H7 (cell line): ENCODE results near the gene CEMIP. TPM values are rescaled to one million over a fixed set of nuclear protein-coding genes. Genes with fewer than 3 reads are reported as not detected.

ENCODE experiments used
- DNase-seq: peaks from one replicate; pipeline ENCODE4 v3.0.0; 2012
- H3K27me3 ChIP-seq: 2 replicates; pipeline ENCODE4 v1.6.0; 2011; ENCODE audit warnings: mild to moderate bottlenecking, low read length; ENCODE audit not compliant: control insufficient read depth, insufficient read depth
- H3K36me3 ChIP-seq: replicated peaks from 2 replicates; pipeline ENCODE4 v1.5.1; 2011; ENCODE audit warnings: low read length; ENCODE audit not compliant: control insufficient read depth, insufficient read depth
- H3K4me3 ChIP-seq: 2 replicates; pipeline ENCODE4 v1.5.1; 2011; ENCODE audit warnings: low read depth, mild to moderate bottlenecking, control low read depth, low read length, moderate library complexity; ENCODE audit not compliant: insufficient read depth
- total RNA-seq: library from RNA; depleted of rRNA; stranded (reverse); fragments of >200 nt; shearing (Covaris generic); gene quantifications from 2 replicates; pipeline ENCODE4 v1.2.3, GENCODE V29; 2014

Gene CEMIP
- total RNA-seq, 1 experiment from 2014 or later, result 0.03 TPM

DNA sequence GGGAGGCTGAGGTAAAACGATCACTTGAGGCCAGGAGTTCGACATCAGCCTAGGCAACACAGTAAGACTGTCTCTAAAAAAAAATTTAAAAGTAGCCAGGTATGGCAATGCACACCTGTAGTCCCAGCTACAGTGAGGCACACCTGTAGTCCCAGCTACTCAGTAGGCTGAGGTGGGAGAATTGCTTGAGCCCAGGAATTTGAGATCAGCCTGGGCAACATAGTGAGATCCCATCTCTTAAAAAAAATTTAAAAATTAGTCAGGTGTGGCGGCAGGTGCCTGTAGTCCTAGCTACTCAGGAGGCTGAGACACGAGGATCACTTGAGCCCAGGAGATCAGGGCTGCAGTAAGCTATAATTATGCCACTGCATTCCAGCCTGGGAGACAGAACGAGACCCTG, 203.7 kb downstream of the CEMIP start:
- peaks cover 8% of the 10 kb centered on the region for H3K36me3 ChIP-seq
- DNase-seq, result no peak
- H3K4me3 ChIP-seq, result no peak overlapping the region
- H3K27me3 ChIP-seq, result no peaks in the 10 kb centered on the region

DNA sequence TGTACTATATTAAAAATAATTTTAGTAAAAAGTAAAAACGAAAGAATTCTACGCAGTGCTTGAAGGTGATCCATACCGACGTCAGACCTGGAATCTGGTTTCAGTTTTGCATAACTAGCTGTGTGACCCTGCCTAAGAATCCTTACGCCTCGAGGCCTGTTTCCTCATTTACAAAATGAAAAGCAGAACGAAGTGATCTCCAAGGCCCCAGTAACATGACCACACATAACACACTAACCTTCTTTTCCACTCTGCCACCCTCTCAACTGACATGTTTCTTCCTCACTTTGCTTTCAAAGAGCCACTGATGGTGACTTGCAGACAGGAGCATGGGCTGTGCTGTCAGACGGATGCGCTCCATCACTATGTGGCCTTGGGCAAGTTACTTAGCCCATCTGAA, 205.7 kb downstream of the CEMIP start:
- Histone ChIP-seq H3K4me3 (no peak overlapping the region), H3K36me3 (peaks cover 2% of the 10 kb centered on the region), H3K27me3 (no peaks in the 10 kb centered on the region)
- DNase-seq, result no peak

DNA sequence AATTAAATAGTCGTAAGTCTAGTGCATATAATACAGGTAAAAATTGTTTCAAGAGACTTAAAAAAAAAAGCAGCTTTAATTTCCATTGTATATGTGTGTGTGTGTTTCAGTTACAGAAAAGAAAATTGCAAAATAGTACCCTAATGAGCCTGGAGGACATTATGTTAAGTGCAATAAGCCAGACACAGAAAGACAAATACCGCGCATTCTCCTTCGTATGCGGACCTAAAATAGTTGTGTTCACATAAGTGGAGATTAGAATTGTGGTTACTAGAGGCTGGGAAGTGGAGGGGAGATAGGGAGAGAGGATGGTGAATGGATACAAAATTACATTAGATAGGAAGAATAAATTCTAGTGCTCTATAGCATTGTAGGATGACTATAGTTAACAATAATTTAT, 206.8 kb downstream of the CEMIP start:
- DNase-seq, result no peak
- no peaks in the 10 kb centered on the region for H3K27me3 ChIP-seq
- no peaks in the 10 kb centered on the region for H3K36me3 ChIP-seq
- H3K4me3 ChIP-seq, result no peak overlapping the region

DNA sequence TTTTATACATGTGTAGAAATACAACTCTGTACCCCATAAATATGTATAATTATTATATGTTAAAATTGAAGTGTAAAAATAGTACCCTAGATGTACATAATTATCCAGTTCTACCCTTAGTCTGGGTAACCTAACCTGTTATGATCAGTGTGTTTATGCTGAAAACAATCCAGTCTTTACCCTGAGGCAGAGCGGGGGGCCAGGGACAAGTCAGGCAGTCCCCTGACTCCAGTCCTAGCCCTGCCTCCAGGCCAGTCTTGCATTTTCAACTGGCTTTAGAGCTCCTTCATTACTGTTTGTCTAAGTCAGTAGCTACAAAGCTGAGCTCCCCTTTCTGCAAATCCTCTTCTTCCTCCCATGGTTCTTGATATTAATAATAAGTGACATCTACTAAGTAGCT, 207.3 kb downstream of the CEMIP start:
- H3K27me3 ChIP-seq, result no peaks in the 10 kb centered on the region
- no peak overlapping the region for H3K4me3 ChIP-seq
- no peak for DNase-seq
- no peaks in the 10 kb centered on the region for H3K36me3 ChIP-seq

DNA sequence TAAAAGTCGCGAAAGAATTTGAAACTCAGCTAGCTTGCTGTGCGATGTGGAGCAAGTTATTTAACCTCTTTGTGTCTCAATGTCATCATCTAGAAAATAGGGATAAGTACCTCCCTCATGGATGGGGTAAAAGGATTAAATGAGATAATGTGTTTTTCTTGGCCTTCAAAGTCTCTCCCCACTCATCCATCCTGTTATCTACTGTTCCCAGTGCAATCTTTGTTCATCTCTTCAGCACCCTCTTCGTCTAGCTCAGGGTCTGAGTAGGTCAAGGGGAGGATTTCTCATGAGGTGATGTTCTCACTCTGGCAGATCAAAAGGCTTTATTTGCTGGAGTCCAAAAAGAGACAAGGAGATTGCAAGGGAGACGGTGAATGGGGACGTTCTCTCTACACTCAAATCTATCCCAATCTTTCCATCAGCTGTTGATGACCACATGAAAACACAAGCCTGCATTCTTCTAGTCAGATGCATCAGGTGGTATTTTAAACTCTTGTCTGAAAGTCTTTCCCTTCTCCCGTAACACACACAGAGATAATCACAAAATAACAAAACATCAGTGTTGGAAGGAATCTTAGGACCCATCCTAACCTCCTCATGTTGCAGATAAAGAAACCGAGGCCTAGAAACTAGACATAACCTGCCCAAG, 209.1 kb downstream of the CEMIP start:
- no peak for DNase-seq
- H3K27me3 ChIP-seq, result no peaks in the 10 kb centered on the region

DNA sequence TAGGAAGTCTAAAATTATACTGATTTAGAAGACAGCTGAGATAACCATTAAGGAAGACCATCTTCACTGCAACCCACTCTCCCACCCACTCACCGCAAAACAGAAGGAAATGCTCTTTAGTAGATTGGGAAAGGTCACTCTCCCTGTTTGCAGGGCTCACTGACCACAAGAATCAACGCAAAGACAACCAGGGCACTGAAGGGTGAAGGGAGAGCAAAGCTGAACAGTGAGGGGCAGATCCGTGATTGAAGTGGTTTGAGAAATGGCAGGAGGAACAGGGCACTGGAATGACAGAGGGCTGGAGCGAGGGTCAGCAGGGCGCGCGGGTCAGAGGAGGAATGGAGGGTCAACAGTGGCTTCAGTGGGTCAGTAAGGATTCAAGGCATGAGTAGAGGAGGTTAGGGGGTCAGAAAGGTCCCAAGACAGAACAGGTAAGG, 209.9 kb downstream of the CEMIP start:
- no peaks in the 10 kb centered on the region for H3K27me3 ChIP-seq
- H3K36me3 ChIP-seq, result no peaks in the 10 kb centered on the region
- H3K4me3 ChIP-seq, result peak overlapping the region; percentile 89
- DNase-seq, result no peak

More for the DNA sequence above, 209.1 kb downstream of the CEMIP start:
- Histone ChIP-seq H3K4me3 (peak overlapping the region; percentile 89), H3K36me3 (no peaks in the 10 kb centered on the region)

DNA sequence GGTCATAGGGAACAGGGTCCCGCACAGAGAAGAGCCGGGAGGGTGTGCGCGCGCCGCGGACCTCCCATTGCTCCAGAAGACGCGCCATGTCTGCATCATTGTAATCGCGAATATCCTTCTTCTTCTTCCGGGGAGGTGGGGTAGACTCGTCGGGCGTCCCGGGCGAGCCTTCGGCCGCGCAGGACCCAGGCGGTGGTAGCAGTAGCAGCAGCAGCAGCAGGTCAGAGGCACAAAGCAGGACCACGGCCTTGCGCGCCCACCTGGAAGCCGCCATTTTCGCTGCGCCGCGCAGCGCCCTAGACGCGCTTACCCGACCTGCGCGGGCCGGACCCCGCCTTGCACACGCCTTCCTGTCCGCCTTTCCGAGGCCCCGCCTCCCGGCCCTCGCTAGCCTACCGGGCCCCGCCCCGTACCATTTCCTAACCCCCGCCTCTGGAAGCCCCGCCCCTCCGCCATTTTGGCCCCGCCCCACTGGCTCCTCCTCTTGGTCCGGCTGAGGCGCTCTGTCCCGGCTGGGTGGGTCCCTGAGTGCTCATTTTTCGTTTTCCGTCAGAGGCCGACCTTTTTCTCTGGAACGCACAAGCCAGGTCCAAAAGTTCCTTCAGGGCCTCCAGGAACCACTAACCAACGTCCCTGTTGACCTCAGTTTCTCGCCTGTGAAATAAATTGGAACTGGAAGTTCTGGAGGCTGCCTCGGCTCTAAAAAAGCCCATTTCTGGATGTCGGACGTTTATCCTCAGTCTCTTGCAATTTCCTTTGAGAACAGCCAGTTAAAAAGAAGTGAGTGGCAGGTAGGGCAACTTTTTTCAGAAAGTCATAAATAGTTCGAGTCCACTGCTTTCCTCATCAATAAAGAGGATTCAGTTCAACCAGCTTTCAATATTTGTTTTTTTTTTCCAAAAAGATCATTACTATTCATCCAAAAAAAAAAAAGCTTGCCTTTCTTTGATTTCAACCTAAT, 210.6 kb downstream of the CEMIP start, which contains the start of gene MESD:
Gene MESD, minus strand, starts transcription at position 302 of the 961 bp plus-strand sequence. Its CDS starts 28 bp downstream, at position 274.
- peak; percentile 99 for DNase-seq
- H3K27me3 ChIP-seq, result no peaks in the 10 kb centered on the region
- H3K4me3 ChIP-seq, result peak within 1 kb of the TSS; percentile 89
- no peaks in the 10 kb centered on the region for H3K36me3 ChIP-seq

DNA sequence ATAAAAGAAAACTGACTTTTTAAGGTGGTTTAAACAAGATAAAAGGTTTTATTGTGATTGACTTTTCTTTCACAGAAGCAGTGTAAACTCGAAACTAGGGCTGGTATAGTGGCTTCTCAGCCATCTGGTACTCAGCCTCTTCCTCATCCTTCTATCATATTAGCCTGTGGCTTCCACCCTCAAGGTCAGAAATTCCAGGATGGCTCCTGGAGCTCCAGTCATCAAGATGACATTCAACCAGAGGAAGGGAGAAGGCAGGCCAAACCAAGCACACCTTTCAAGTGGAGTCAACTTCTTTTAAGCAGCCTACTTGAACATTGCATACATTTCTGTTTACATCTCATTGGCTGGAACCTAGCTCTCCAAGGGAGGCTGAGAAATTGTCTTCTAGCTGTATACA, 211.8 kb downstream of the CEMIP start:
- no peak for DNase-seq
- H3K4me3 ChIP-seq, result no peak overlapping the region

DNA sequence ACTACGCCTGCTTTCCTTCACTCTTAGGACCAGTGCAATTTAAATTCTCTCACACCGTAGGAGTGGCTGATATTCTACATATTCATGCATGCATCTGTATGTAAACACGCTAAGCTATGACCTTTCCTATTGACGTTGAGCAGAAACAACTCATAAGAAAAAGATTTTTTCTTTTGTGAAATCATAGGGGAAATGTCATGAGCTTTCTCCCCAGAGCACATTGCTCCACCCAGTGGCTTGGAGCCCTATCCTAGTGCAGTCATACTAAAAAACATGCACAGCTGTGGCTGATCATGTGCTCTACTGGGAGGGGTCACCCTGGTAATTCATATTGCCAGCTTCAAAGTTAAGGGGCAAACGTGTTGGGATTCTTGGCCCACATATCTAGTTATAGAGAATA, 212.3 kb downstream of the CEMIP start:
- no peaks in the 10 kb centered on the region for H3K36me3 ChIP-seq
- no peak overlapping the region for H3K4me3 ChIP-seq
- no peaks in the 10 kb centered on the region for H3K27me3 ChIP-seq
- no peak for DNase-seq

More for the DNA sequence above, 211.8 kb downstream of the CEMIP start:
- Histone ChIP-seq H3K27me3 (no peaks in the 10 kb centered on the region), H3K36me3 (no peaks in the 10 kb centered on the region)

DNA sequence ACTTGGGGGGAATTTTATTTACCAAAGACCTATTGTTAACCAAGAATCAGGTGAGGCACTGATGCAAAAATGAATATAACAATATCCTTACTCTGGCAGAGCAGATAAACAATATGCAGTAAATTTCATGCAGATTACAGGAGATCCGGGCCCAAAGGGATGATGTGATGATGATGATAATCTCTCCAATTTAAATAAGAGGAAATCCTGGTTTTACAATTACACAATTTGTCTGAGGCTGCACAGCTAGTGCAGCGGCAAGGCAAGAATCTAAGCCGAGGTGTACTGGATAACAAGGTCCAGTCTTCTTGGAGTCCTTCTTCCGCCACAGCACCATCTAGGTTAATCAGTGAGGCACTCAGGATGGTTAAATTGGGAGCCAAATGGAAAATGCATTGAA, 212.8 kb downstream of the CEMIP start:
- H3K27me3 ChIP-seq, result no peaks in the 10 kb centered on the region
- DNase-seq, result no peak
- no peak overlapping the region for H3K4me3 ChIP-seq
- no peaks in the 10 kb centered on the region for H3K36me3 ChIP-seq

DNA sequence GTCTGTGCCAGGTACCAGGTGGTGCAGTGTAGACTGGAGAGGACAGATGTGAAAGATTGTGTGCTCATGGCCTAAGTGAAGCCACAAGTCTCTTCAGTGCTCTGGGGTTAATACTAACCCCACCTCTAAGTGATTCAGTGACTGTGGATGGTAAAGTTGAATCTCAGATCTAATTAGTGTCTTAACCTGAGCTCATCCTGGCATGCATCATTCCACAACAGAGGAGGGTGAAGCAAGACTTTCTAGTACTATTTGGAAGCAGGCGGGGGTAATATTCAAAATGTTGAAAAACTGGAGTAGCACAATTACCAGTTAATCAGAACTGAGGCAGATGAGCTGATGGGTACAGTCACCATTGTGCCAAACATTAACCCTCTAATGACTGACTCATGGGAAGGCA, 213.3 kb downstream of the CEMIP start:
- Histone ChIP-seq H3K4me3 (no peak overlapping the region), H3K36me3 (no peaks in the 10 kb centered on the region), H3K27me3 (no peaks in the 10 kb centered on the region)
- DNase-seq, result no peak

DNA sequence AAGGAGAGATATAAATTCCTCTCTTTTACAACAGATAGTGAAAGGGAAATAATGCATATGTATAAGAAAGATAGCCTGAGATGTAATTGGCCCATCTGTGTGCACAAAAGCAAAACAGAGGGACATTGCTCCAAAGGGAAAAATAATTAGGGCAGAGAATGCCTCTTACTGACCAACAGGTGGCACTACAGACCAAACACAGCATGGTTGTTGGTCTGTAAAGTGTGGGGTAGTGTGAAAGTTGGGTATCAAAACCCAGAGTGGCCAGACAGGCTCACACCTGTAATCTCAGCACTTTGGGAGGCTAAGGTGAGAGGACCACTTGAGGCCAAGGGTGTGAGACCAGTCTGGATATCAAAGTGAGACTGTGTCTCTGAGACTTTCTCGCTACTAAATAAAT, 217.1 kb downstream of the CEMIP start:
- Histone ChIP-seq H3K36me3 (no peaks in the 10 kb centered on the region), H3K27me3 (peaks cover 3% of the 10 kb centered on the region)

DNA sequence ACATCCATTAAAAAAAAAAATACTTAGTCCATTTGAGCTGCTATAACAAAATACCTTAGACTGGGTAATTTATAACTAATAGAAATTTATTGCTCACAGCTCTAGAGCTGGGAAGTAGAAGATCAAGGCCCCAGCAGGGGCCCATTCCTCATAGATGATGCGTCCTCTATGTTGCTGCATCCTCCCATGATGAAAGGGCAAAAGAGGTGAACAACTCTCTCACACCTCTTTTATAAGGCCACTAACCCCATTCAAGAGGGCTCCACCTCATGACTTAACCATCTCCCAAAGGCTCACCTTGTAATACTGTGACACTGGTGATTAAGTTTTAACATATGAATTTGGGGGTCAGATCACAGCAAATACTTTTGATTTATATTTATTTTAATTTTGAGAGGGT, 218.5 kb downstream of the CEMIP start:
- no peak for DNase-seq
- no peaks in the 10 kb centered on the region for H3K36me3 ChIP-seq
- peaks cover 10% of the 10 kb centered on the region for H3K27me3 ChIP-seq
- no peak overlapping the region for H3K4me3 ChIP-seq

More for the DNA sequence above, 217.1 kb downstream of the CEMIP start:
- H3K4me3 ChIP-seq, result no peak overlapping the region
- DNase-seq, result peak; percentile 57

DNA sequence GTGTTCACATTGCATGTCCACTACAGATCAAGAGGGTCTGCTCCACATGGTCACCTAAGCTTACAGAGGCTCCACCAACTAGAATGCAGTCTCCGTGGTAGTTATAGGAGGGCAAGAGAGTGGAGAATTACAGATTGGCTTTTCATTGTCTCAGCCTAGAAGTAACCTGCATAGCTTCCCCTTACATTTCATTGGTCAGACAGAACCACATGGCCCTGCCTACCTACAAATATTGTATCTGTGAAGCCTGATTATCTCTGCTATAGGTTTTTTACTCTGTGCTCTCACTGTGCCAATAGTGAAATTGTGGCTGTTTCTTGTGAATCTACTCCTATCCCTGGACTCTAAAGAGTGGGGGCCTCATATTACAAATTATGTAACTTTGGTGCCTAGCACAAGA, 219.1 kb downstream of the CEMIP start:
- no peaks in the 10 kb centered on the region for H3K36me3 ChIP-seq
- DNase-seq, result no peak

DNA sequence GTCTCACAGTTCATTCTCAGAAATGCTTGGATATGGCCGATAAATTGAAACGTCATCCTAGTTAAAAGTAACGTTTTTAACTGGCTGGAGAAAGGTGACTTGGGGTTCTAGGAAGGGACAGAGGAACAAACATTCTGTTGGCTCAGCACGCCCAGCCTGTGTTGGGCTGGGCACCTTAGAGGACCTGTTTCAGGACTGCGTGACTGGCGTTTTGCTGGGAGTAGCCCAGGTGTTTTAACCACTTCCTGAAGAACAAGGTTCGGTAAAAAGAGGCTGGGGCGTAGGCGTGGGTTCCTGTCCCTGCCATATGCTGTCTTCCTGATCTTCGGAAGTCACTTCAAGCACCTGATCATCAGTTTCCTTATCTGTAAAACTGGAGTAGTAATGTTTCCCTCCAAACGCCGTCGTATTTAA, 220.5 kb downstream of the CEMIP start:
- Histone ChIP-seq H3K4me3 (peak overlapping the region; percentile 89; the same call in 1 of the 2 replicates), H3K36me3 (no peaks in the 10 kb centered on the region), H3K27me3 (peaks cover 10% of the 10 kb centered on the region)
- peak; percentile 43 for DNase-seq

More for the DNA sequence above, 219.1 kb downstream of the CEMIP start:
- H3K4me3 ChIP-seq, result no peak overlapping the region
- H3K27me3 ChIP-seq, result peaks cover 10% of the 10 kb centered on the region
